ENCODE results near the gene PRLH.
A peak's percentile ranks its signal among the peaks of the same experiment; 100 is the strongest.

The PRLH gene

DNA sequence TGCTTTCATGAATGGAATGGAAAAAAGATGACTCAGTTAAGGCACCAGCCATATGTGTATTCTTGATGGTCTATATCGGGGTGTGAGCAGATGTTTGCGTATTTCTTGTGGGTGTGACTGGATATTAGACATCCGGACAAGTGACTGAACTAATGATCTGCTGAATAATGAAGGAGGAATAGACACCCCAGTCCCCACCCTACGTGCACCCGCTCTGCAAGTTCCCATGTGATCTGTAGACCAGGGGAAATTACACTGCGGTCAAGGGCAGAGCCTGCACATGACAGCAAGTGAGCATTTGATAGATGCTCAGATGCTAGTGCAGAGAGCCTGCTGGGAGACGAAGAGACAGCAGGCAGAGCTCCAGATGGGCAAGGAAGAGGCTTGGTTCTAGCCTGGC is 12.4 kb upstream of the PRLH start:
- H3K4me1 ChIP-seq (ENCODE audit: low read length) = peaks cover 28% of the 10 kb centered on the region
- no peak overlapping the region for H3K9ac ChIP-seq (ENCODE audit: low read length)
- peak overlapping the region; percentile 20; the same call in 1 of the 2 replicates for H3K27ac ChIP-seq (ENCODE audit: low read length)
- H3K36me3 ChIP-seq (replicated peaks; ENCODE audit: low read depth, low read length) = no peaks in the 10 kb centered on the region
- H3K9me3 ChIP-seq (ENCODE audit: insufficient read depth, low read length) = 0 out of 2 replicates have a peak, but pooled peaks cover 9% of the 10 kb centered on the region
- H3K79me2 ChIP-seq (ENCODE audit: low read length) = no peaks in the 10 kb centered on the region
- TF ChIP-seq, protein P1, sequence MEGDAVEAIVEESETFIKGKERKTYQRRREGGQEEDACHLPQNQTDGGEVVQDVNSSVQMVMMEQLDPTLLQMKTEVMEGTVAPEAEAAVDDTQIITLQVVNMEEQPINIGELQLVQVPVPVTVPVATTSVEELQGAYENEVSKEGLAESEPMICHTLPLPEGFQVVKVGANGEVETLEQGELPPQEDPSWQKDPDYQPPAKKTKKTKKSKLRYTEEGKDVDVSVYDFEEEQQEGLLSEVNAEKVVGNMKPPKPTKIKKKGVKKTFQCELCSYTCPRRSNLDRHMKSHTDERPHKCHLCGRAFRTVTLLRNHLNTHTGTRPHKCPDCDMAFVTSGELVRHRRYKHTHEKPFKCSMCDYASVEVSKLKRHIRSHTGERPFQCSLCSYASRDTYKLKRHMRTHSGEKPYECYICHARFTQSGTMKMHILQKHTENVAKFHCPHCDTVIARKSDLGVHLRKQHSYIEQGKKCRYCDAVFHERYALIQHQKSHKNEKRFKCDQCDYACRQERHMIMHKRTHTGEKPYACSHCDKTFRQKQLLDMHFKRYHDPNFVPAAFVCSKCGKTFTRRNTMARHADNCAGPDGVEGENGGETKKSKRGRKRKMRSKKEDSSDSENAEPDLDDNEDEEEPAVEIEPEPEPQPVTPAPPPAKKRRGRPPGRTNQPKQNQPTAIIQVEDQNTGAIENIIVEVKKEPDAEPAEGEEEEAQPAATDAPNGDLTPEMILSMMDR (IDR thresholded peaks at IDR 0.05; ENCODE audit: low read depth, low read length) = no peak
- no peak for TF ChIP-seq EZH2phosphoT487 (IDR thresholded peaks at IDR 0.05; ENCODE audit: low read depth)
- no peaks in the 10 kb centered on the region for H3K27me3 ChIP-seq (ENCODE audit: low read depth, low read length)
- H4K20me1 ChIP-seq (ENCODE audit: insufficient read depth, low read length) = no peaks in the 10 kb centered on the region
- no peak overlapping the region for H3K4me3 ChIP-seq (ENCODE audit: low read length)
- no peak overlapping the region for H3K4me2 ChIP-seq (ENCODE audit: low read length)
- no peak overlapping the region for H2AFZ ChIP-seq (ENCODE audit: low read depth, low read length)

DNA sequence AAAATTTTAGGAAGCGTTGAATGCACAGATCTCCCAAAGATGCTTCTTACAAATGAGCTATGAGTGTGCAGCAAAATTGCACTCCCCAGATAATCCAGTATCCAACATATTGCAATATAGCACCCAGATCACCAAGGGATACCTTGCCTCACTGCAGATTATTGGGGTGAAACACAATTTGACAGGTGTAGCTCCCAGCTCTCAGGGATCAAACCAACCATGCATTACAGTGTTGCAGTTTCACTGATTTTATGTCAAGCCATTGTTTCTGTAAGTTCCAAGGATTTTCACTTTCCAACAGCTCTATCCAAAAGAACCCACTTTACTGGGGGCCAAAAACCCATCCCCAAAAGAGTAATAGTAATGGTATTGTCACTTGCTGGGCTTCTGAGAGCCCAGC is 10.8 kb upstream of the PRLH start:
- Histone ChIP-seq H3K4me2 (ENCODE audit: low read length) (no peak overlapping the region), H3K79me2 (ENCODE audit: low read length) (no peaks in the 10 kb centered on the region), H2AFZ (ENCODE audit: low read depth, low read length) (no peak overlapping the region), H4K20me1 (ENCODE audit: insufficient read depth, low read length) (no peaks in the 10 kb centered on the region), H3K4me3 (ENCODE audit: low read length) (no peak overlapping the region), H3K9ac (ENCODE audit: low read length) (no peak overlapping the region), H3K27me3 (ENCODE audit: low read depth, low read length) (no peaks in the 10 kb centered on the region), H3K36me3 (replicated peaks; ENCODE audit: low read depth, low read length) (no peaks in the 10 kb centered on the region), H3K27ac (ENCODE audit: low read length) (no peak overlapping the region), H3K9me3 (ENCODE audit: insufficient read depth, low read length) (0 out of 2 replicates have a peak, but pooled peaks cover 9% of the 10 kb centered on the region), H3K4me1 (ENCODE audit: low read length) (peaks cover 28% of the 10 kb centered on the region)
- no peak for TF ChIP-seq EZH2phosphoT487 (IDR thresholded peaks at IDR 0.05; ENCODE audit: low read depth)
- TF ChIP-seq, protein P1 (IDR thresholded peaks at IDR 0.05; ENCODE audit: low read depth, low read length) = no peak

DNA sequence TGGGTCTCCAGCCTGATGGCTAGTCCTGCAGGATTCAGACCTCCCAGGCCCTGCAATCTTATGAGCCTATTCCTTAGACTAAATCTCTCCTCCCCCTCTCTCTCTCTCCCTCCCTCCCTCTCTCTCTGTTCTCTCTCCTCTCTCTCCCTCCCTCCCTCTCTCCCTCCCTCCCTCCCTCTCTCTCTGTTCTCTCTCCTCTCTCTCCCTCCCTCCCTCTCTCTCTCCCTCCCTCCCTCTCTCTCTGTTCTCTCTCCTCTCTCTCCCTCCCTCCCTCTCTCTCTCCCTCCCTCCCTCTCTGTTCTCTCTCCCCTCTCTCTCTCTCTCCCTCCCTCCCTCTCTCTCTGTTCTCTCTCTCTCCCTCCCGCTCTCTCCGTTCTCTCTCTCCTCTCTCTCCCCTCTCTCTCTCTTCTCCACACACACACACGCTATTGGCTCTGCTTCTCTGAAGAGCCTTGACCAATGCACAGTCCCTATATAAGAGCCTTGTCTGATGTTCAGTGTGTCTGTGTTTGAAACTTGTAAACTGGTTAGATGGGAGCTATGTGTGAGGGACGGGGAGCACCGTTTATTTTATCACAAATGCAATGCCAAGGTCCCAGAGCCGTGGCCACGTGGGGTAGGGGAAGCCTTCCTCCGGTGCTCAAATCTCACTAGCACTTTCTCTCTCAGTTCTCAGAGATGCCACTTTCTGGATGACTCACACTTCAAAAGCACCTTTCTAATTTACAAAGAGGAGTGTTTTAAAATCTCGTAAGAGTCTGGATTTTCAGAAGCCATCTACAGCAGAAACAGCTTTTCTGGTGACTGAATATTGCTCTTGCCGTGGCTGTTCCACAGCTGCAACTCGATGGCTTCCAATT is 9.4 kb upstream of the PRLH start:
- peak overlapping the region; percentile 87; the same call in 1 of the 2 replicates for H2AFZ ChIP-seq (ENCODE audit: low read depth, low read length)
- TF ChIP-seq, protein P1 (IDR thresholded peaks at IDR 0.05; ENCODE audit: low read depth, low read length) = no peak
- TF ChIP-seq EZH2phosphoT487 (IDR thresholded peaks at IDR 0.05; ENCODE audit: low read depth) = no peak
- H3K9me3 ChIP-seq (ENCODE audit: insufficient read depth, low read length) = 0 out of 2 replicates have a peak, but pooled peaks cover 9% of the 10 kb centered on the region
- H4K20me1 ChIP-seq (ENCODE audit: insufficient read depth, low read length) = no peaks in the 10 kb centered on the region
- no peaks in the 10 kb centered on the region for H3K27me3 ChIP-seq (ENCODE audit: low read depth, low read length)
- peaks cover 31% of the 10 kb centered on the region for H3K4me1 ChIP-seq (ENCODE audit: low read length)
- peak overlapping the region; percentile 98 for H3K27ac ChIP-seq (ENCODE audit: low read length)
- no peaks in the 10 kb centered on the region for H3K79me2 ChIP-seq (ENCODE audit: low read length)
- H3K4me2 ChIP-seq (ENCODE audit: low read length) = peak overlapping the region; percentile 83
- H3K36me3 ChIP-seq (replicated peaks; ENCODE audit: low read depth, low read length) = no peaks in the 10 kb centered on the region
- peak overlapping the region; percentile 63 for H3K4me3 ChIP-seq (ENCODE audit: low read length)
- peak overlapping the region; percentile 72 for H3K9ac ChIP-seq (ENCODE audit: low read length)

DNA sequence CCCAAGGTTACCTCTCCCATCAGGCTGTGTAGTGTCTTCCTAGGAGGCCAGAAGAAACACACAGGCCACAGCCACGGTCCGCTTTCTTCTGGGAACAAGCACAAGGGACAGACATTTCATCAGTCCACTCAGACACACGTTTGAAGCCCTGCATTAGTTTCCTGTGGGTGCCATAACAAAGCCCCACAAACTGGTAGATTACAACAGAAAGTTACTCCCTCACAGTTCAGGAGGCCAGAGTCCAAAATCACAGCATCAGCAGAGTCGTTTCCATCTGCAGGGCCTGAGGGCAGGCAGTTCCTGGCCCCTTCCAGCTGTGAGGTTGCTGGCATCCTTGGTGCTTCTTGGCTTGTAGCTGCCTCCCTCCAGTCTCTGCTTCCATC is 8.8 kb upstream of the PRLH start:
- TF ChIP-seq, protein P1 (IDR thresholded peaks at IDR 0.05; ENCODE audit: low read depth, low read length) = no peak
- TF ChIP-seq EZH2phosphoT487 (IDR thresholded peaks at IDR 0.05; ENCODE audit: low read depth) = no peak

More for the DNA sequence above, 8.8 kb upstream of the PRLH start:
- H3K4me2 ChIP-seq (ENCODE audit: low read length) = peak overlapping the region; percentile 83
- no peaks in the 10 kb centered on the region for H4K20me1 ChIP-seq (ENCODE audit: insufficient read depth, low read length)
- H3K4me3 ChIP-seq (ENCODE audit: low read length) = peak overlapping the region; percentile 54
- peak overlapping the region; percentile 72 for H3K9ac ChIP-seq (ENCODE audit: low read length)
- 0 out of 2 replicates have a peak, but pooled peaks cover 9% of the 10 kb centered on the region for H3K9me3 ChIP-seq (ENCODE audit: insufficient read depth, low read length)
- peak overlapping the region; percentile 98 for H3K27ac ChIP-seq (ENCODE audit: low read length)
- peaks cover 31% of the 10 kb centered on the region for H3K4me1 ChIP-seq (ENCODE audit: low read length)
- 0 out of 2 replicates have a peak overlapping the region, but pooled peaks have one; percentile 41 for H2AFZ ChIP-seq (ENCODE audit: low read depth, low read length)
- H3K79me2 ChIP-seq (ENCODE audit: low read length) = no peaks in the 10 kb centered on the region
- no peaks in the 10 kb centered on the region for H3K27me3 ChIP-seq (ENCODE audit: low read depth, low read length)
- H3K36me3 ChIP-seq (replicated peaks; ENCODE audit: low read depth, low read length) = no peaks in the 10 kb centered on the region

Measured in OCI-LY3 (cell line).